Measurements from ENCODE around the gene BORA. TPM values are rescaled to one million over a fixed set of nuclear protein-coding genes. Genes with fewer than 3 reads are reported as not detected.
"Not testable (repeated sequence)": the region's sequence is repeated elsewhere in the genome, so short reads cannot be mapped to it uniquely, and the experiment has no call there.

BORA gene
- total RNA-seq, result 1 to 10 TPM; 3.5 to 7.6 TPM
- 10.8 to 19.5 reads per million in 2 donors for total RNA-seq

- peak; percentile 94 for ATAC-seq
- DNase-seq, result peak; percentile 86 to 93 (median 92)
- peaks cover 29% of the 10 kb centered on the region for H3K4me1 Mint-ChIP-seq
- no peaks in the 10 kb centered on the region for H3K36me3 Mint-ChIP-seq (ENCODE audit: low read depth)
- H3K27ac Mint-ChIP-seq, result peak within 1 kb of the TSS; percentile 91
- no peaks in the 10 kb centered on the region for H3K9me3 ChIP-seq (ENCODE audit: control insufficient read depth, low read length, poor library complexity, severe bottlenecking)
- H3K27me3 Mint-ChIP-seq, result no peaks in the 10 kb centered on the region
- peak within 1 kb of the TSS; percentile 96 for H3K4me3 Mint-ChIP-seq
Observed at GRCh38 chr13:72727417-72728289, at the start of gene BORA, which contains the start of gene MZT1. Gene BORA (plus strand): TSS chr13:72727923. CDS start chr13:72728941, 1,018 bp downstream. Gene MZT1 (minus strand): TSS chr13:72727629. CDS start chr13:72727602, 27 bp downstream.

- H3K36me3 Mint-ChIP-seq (ENCODE audit: low read depth), result no peaks in the 10 kb centered on the region
- ATAC-seq (no peak), DNase-seq (no peak)
- H3K27ac Mint-ChIP-seq, result no peak overlapping the region
- peaks cover 7% of the 10 kb centered on the region for H3K27me3 Mint-ChIP-seq
- no peaks in the 10 kb centered on the region for H3K9me3 ChIP-seq (ENCODE audit: control insufficient read depth, low read length, poor library complexity, severe bottlenecking)
- no peaks in the 10 kb centered on the region for H3K4me1 Mint-ChIP-seq
- H3K4me3 Mint-ChIP-seq, result no peak overlapping the region
Observed at GRCh38 chr13:72678312-72678711, 49.4 kb upstream of the BORA start.

GRCh38 chr13:72680353-72680752, 47.4 kb upstream of the BORA start:
- DNase-seq (no peak), ATAC-seq (no peak)
- Mint-ChIP-seq H3K4me1 (no peaks in the 10 kb centered on the region), H3K4me3 (no peak overlapping the region), H3K27me3 (peaks cover 20% of the 10 kb centered on the region), H3K27ac (no peak overlapping the region), H3K36me3 (ENCODE audit: low read depth) (no peaks in the 10 kb centered on the region)
- no peaks in the 10 kb centered on the region for H3K9me3 ChIP-seq (ENCODE audit: control insufficient read depth, low read length, poor library complexity, severe bottlenecking)

- Mint-ChIP-seq H3K27me3 (peaks cover 36% of the 10 kb centered on the region), H3K4me1 (no peaks in the 10 kb centered on the region), H3K36me3 (ENCODE audit: low read depth) (no peaks in the 10 kb centered on the region), H3K4me3 (no peak overlapping the region), H3K27ac (no peak overlapping the region)
- no peak for ATAC-seq
- H3K9me3 ChIP-seq (ENCODE audit: control insufficient read depth, low read length, poor library complexity, severe bottlenecking), result no peaks in the 10 kb centered on the region
- DNase-seq, result no peak
Observed at GRCh38 chr13:72686766-72687165, 41.0 kb upstream of the BORA start.

- no peak overlapping the region for H3K27ac Mint-ChIP-seq
- ATAC-seq (no peak), DNase-seq (no peak)
- H3K4me3 Mint-ChIP-seq, result no peak overlapping the region
- H3K9me3 ChIP-seq (ENCODE audit: control insufficient read depth, low read length, poor library complexity, severe bottlenecking), result peaks cover 6% of the 10 kb centered on the region
- H3K36me3 Mint-ChIP-seq (ENCODE audit: low read depth), result no peaks in the 10 kb centered on the region
- H3K4me1 Mint-ChIP-seq, result no peaks in the 10 kb centered on the region
- peaks cover 22% of the 10 kb centered on the region for H3K27me3 Mint-ChIP-seq
Observed at GRCh38 chr13:72689181-72689696, 38.5 kb upstream of the BORA start.

GRCh38 chr13:72692884-72693514, 34.7 kb upstream of the BORA start:
- no peak for ATAC-seq
- Mint-ChIP-seq H3K36me3 (ENCODE audit: low read depth) (no peaks in the 10 kb centered on the region), H3K27me3 (peaks cover 13% of the 10 kb centered on the region), H3K4me1 (no peaks in the 10 kb centered on the region), H3K4me3 (no peak overlapping the region), H3K27ac (no peak overlapping the region)
- DNase-seq, result no peak
- peaks cover 6% of the 10 kb centered on the region for H3K9me3 ChIP-seq (ENCODE audit: control insufficient read depth, low read length, poor library complexity, severe bottlenecking)

GRCh38 chr13:72693832-72694231, 33.9 kb upstream of the BORA start:
- DNase-seq (no peak), ATAC-seq (no peak)
- H3K9me3 ChIP-seq (ENCODE audit: control insufficient read depth, low read length, poor library complexity, severe bottlenecking), result peaks cover 6% of the 10 kb centered on the region
- H3K4me3 Mint-ChIP-seq, result no peak overlapping the region
- no peak overlapping the region for H3K27ac Mint-ChIP-seq
- no peaks in the 10 kb centered on the region for H3K36me3 Mint-ChIP-seq (ENCODE audit: low read depth)
- peaks cover 13% of the 10 kb centered on the region for H3K27me3 Mint-ChIP-seq
- H3K4me1 Mint-ChIP-seq, result no peaks in the 10 kb centered on the region

- H3K27ac Mint-ChIP-seq, result no peak overlapping the region
- ATAC-seq, result no peak
- no peak for DNase-seq
- peaks cover 17% of the 10 kb centered on the region for H3K27me3 Mint-ChIP-seq
- no peaks in the 10 kb centered on the region for H3K36me3 Mint-ChIP-seq (ENCODE audit: low read depth)
- peaks cover 6% of the 10 kb centered on the region for H3K9me3 ChIP-seq (ENCODE audit: control insufficient read depth, low read length, poor library complexity, severe bottlenecking)
- no peak overlapping the region for H3K4me3 Mint-ChIP-seq
- H3K4me1 Mint-ChIP-seq, result no peaks in the 10 kb centered on the region
Observed at GRCh38 chr13:72694314-72694713, 33.4 kb upstream of the BORA start.

GRCh38 chr13:72696579-72696978, 31.1 kb upstream of the BORA start:
- no peak for DNase-seq
- no peak for ATAC-seq
- H3K9me3 ChIP-seq (ENCODE audit: control insufficient read depth, low read length, poor library complexity, severe bottlenecking), result peaks cover 6% of the 10 kb centered on the region
- Mint-ChIP-seq H3K27me3 (peaks cover 19% of the 10 kb centered on the region), H3K36me3 (ENCODE audit: low read depth) (no peaks in the 10 kb centered on the region), H3K4me3 (no peak overlapping the region), H3K4me1 (no peaks in the 10 kb centered on the region), H3K27ac (no peak overlapping the region)

GRCh38 chr13:72698164-72698563, 29.6 kb upstream of the BORA start:
- DNase-seq, result no peak
- H3K9me3 ChIP-seq (ENCODE audit: control insufficient read depth, low read length, poor library complexity, severe bottlenecking), result peaks cover under 1% of the 10 kb centered on the region
- Mint-ChIP-seq H3K36me3 (ENCODE audit: low read depth) (no peaks in the 10 kb centered on the region), H3K27me3 (peaks cover 19% of the 10 kb centered on the region), H3K27ac (no peak overlapping the region), H3K4me3 (no peak overlapping the region), H3K4me1 (no peaks in the 10 kb centered on the region)
- no peak for ATAC-seq

- H3K9me3 ChIP-seq (ENCODE audit: control insufficient read depth, low read length, poor library complexity, severe bottlenecking), result no peaks in the 10 kb centered on the region
- no peak for DNase-seq
- no peak overlapping the region for H3K27ac Mint-ChIP-seq
- H3K36me3 Mint-ChIP-seq (ENCODE audit: low read depth), result no peaks in the 10 kb centered on the region
- no peak for ATAC-seq
- H3K27me3 Mint-ChIP-seq, result peaks cover 6% of the 10 kb centered on the region
- H3K4me1 Mint-ChIP-seq, result no peaks in the 10 kb centered on the region
- H3K4me3 Mint-ChIP-seq, result no peak overlapping the region
Observed at GRCh38 chr13:72700509-72700908, 27.2 kb upstream of the BORA start.

GRCh38 chr13:72716776-72717175, 10.9 kb upstream of the BORA start:
- no peak for DNase-seq
- no peaks in the 10 kb centered on the region for H3K9me3 ChIP-seq (ENCODE audit: control insufficient read depth, low read length, poor library complexity, severe bottlenecking)
- Mint-ChIP-seq H3K4me1 (peaks cover 9% of the 10 kb centered on the region), H3K4me3 (no peak overlapping the region), H3K36me3 (ENCODE audit: low read depth) (peaks cover 9% of the 10 kb centered on the region), H3K27ac (no peak overlapping the region), H3K27me3 (no peaks in the 10 kb centered on the region)
- ATAC-seq, result no peak

GRCh38 chr13:72726185-72726584, 1.5 kb upstream of the BORA start:
- not testable (repeated sequence) for DNase-seq; H3K9me3 ChIP-seq (ENCODE audit: control insufficient read depth, low read length, poor library complexity, severe bottlenecking); H3K36me3 Mint-ChIP-seq (ENCODE audit: low read depth); H3K27me3 Mint-ChIP-seq; ATAC-seq
- Mint-ChIP-seq H3K4me1 (peaks cover 37% of the 10 kb centered on the region), H3K27ac (peak overlapping the region; percentile 68), H3K4me3 (peak overlapping the region; percentile 96)
